Suprapubic skin (tissue), 4 donors: ENCODE data around the gene TSPEAR. TPM values are rescaled to one million over a fixed set of nuclear protein-coding genes. Genes with fewer than 3 reads are reported as not detected.

Source experiments
- DNase-seq, 2 donors: peaks; one replicate each; pipeline ENCODE4 v3.0.0-alpha.2; 2019; ENCODE audit warnings: low spot score in 2 of 2
- H3K27ac ChIP-seq: fragments of 200-600 bp; sonication (generic); one replicate; pipeline ENCODE4 v1.5.1; 2019
- H3K27me3 ChIP-seq: fragments of 200-600 bp; sonication (generic); one replicate; pipeline ENCODE4 v1.5.1; 2019
- H3K36me3 ChIP-seq: fragments of 200-600 bp; sonication (generic); one replicate; pipeline ENCODE4 v1.5.1; 2019
- H3K4me1 ChIP-seq: fragments of 200-600 bp; sonication (generic); one replicate; pipeline ENCODE4 v1.5.1; 2019
- H3K4me3 ChIP-seq: fragments of 200-600 bp; sonication (generic); one replicate; pipeline ENCODE4 v1.5.1; 2019; ENCODE audit warnings: mild to moderate bottlenecking
- H3K9me3 ChIP-seq: fragments of 200-600 bp; sonication (generic); one replicate; pipeline ENCODE4 v1.5.1; 2019
- CTCF ChIP-seq, 2 donors: fragments of 200-600 bp in 1 of 2; fragments of 450-650 bp in 1 of 2; sonication (generic) in 1 of 2; IDR thresholded peaks; one replicate each; pipeline ENCODE4 v1.5.1; 2016 to 2019; ENCODE audit warnings: antibody characterized with exemption in 2 of 2, mild to moderate bottlenecking in 1 of 2, moderate library complexity in 1 of 2
- EP300 ChIP-seq: sonication (generic); formaldehyde crosslinking; IDR thresholded peaks from one replicate; pipeline ENCODE4 v1.6.1; 2017; ENCODE audit warnings: antibody characterized with exemption
- POLR2A ChIP-seq, 2 donors: fragments of 450-650 bp; IDR thresholded peaks; one replicate each; pipeline ENCODE4 v1.6.1; 2017; ENCODE audit warnings: antibody characterized with exemption in 2 of 2, mild to moderate bottlenecking in 2 of 2, moderate library complexity in 2 of 2
- POLR2AphosphoS5 ChIP-seq, 3 donors: sonication (generic); formaldehyde crosslinking; IDR thresholded peaks; one replicate each; pipeline ENCODE4 v1.6.1; 2017; ENCODE audit warnings: antibody characterized with exemption in 3 of 3
- WGBS: methylation state at CpG from one replicate; pipeline ENCODE4 v1.1.5; 2018; 5-methylcytosine and 5-hydroxymethylcytosine counted together
- total RNA-seq, 4 donors: library from RNA; depleted of rRNA; stranded (reverse); fragments of >200 nt; gene quantifications; one replicate each; pipeline ENCODE4 v1.1.0, GENCODE V29; 2016

Gene TSPEAR
- total RNA-seq, 4 donors from 2014 or later = 0.21 to 0.59 (median 0.32) TPM; not detected in 1

- H3K4me1 ChIP-seq = no peaks in the 10 kb centered on the region
- H3K27ac ChIP-seq = no peak overlapping the region
- H3K9me3 ChIP-seq = no peaks in the 10 kb centered on the region
- 86% methylated on average over 19 of the region's 31 CpGs for WGBS
- DNase-seq = peak; percentile 56 to 67
- TF ChIP-seq POLR2AphosphoS5 (IDR thresholded peaks at IDR 0.05) (no peak), CTCF (IDR thresholded peaks at IDR 0.05) (no peak), EP300 (no peak), POLR2A (IDR thresholded peaks at IDR 0.05) (no peak)
- H3K4me3 ChIP-seq = no peak overlapping the region
- H3K36me3 ChIP-seq = no peaks in the 10 kb centered on the region
- peaks cover 24% of the 10 kb centered on the region for H3K27me3 ChIP-seq
Measured at GRCh38 chr21:44520326-44521300, 190.8 kb downstream of the TSPEAR start.

GRCh38 chr21:44519346-44520325 lies 191.7 kb downstream of the TSPEAR start:
- Histone ChIP-seq H3K27ac (no peak overlapping the region), H3K9me3 (no peaks in the 10 kb centered on the region), H3K36me3 (no peaks in the 10 kb centered on the region), H3K4me3 (no peak overlapping the region), H3K4me1 (no peaks in the 10 kb centered on the region), H3K27me3 (peaks cover 24% of the 10 kb centered on the region)
- WGBS = 80% methylated on average over 26 of the region's 28 CpGs
- no peak for TF ChIP-seq POLR2A (IDR thresholded peaks at IDR 0.05)
- no peak for TF ChIP-seq CTCF (IDR thresholded peaks at IDR 0.05)
- no peak for TF ChIP-seq POLR2AphosphoS5 (IDR thresholded peaks at IDR 0.05)
- no peak for TF ChIP-seq EP300
- DNase-seq = peak in 1 of 2 donors; percentile 35

GRCh38 chr21:44518686-44519085 lies 192.7 kb downstream of the TSPEAR start:
- no peak for TF ChIP-seq POLR2A (IDR thresholded peaks at IDR 0.05)
- TF ChIP-seq EP300 = no peak
- no peak for TF ChIP-seq POLR2AphosphoS5 (IDR thresholded peaks at IDR 0.05)
- TF ChIP-seq CTCF (IDR thresholded peaks at IDR 0.05) = no peak
- WGBS = 58% methylated on average over 12 of the region's 12 CpGs

GRCh38 chr21:44517175-44517899 lies 194.0 kb downstream of the TSPEAR start:
- 89% methylated on average over 14 of the region's 15 CpGs for WGBS
- no peak for DNase-seq
- TF ChIP-seq CTCF (IDR thresholded peaks at IDR 0.05) (no peak), EP300 (no peak), POLR2A (IDR thresholded peaks at IDR 0.05) (no peak), POLR2AphosphoS5 (IDR thresholded peaks at IDR 0.05) (no peak)
- Histone ChIP-seq H3K27ac (no peak overlapping the region), H3K4me3 (no peak overlapping the region), H3K36me3 (no peaks in the 10 kb centered on the region), H3K27me3 (peaks cover 24% of the 10 kb centered on the region), H3K9me3 (no peaks in the 10 kb centered on the region), H3K4me1 (no peaks in the 10 kb centered on the region)

More at GRCh38 chr21:44518686-44519085, 192.7 kb downstream of the TSPEAR start:
- DNase-seq = peak in 1 of 2 donors; percentile 48
- Histone ChIP-seq H3K9me3 (no peaks in the 10 kb centered on the region), H3K36me3 (no peaks in the 10 kb centered on the region), H3K27ac (no peak overlapping the region), H3K27me3 (peaks cover 24% of the 10 kb centered on the region), H3K4me3 (no peak overlapping the region), H3K4me1 (no peaks in the 10 kb centered on the region)
